D721Med (cell line): Measurements from ENCODE around the gene PLAU.
A peak's percentile ranks its signal among the peaks of the same experiment; 100 is the strongest.
"Not testable (repeated sequence)": the region's sequence is repeated elsewhere in the genome, so short reads cannot be mapped to it uniquely, and the experiment has no call there.

Experiments
- DNase-seq: peaks from one replicate; pipeline ENCODE4 v3.0.0; 2011; ENCODE audit warnings: low spot score; ENCODE audit not compliant: insufficient read length
- FAIRE-seq: peaks from 2 replicates; lab custom pipeline; 2011; peaks lifted over from hg19 to GRCh38; lab: Jason Lieb, UNC
- TF ChIP-seq, protein P1 (sequence below): IDR thresholded peaks from 2 replicates; pipeline ENCODE4 v1.5.1; 2012; ENCODE audit warnings: mild to moderate bottlenecking, control low read depth; ENCODE audit not compliant: insufficient read depth; ENCODE audit errors: missing control alignments

The PLAU gene

GRCh38 chr10:73962386-73962785, 51.5 kb downstream of the PLAU start:
- DNase-seq, result no peak
- FAIRE-seq, result no peak
- TF ChIP-seq, protein P1, sequence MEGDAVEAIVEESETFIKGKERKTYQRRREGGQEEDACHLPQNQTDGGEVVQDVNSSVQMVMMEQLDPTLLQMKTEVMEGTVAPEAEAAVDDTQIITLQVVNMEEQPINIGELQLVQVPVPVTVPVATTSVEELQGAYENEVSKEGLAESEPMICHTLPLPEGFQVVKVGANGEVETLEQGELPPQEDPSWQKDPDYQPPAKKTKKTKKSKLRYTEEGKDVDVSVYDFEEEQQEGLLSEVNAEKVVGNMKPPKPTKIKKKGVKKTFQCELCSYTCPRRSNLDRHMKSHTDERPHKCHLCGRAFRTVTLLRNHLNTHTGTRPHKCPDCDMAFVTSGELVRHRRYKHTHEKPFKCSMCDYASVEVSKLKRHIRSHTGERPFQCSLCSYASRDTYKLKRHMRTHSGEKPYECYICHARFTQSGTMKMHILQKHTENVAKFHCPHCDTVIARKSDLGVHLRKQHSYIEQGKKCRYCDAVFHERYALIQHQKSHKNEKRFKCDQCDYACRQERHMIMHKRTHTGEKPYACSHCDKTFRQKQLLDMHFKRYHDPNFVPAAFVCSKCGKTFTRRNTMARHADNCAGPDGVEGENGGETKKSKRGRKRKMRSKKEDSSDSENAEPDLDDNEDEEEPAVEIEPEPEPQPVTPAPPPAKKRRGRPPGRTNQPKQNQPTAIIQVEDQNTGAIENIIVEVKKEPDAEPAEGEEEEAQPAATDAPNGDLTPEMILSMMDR, result no peak

DNA sequence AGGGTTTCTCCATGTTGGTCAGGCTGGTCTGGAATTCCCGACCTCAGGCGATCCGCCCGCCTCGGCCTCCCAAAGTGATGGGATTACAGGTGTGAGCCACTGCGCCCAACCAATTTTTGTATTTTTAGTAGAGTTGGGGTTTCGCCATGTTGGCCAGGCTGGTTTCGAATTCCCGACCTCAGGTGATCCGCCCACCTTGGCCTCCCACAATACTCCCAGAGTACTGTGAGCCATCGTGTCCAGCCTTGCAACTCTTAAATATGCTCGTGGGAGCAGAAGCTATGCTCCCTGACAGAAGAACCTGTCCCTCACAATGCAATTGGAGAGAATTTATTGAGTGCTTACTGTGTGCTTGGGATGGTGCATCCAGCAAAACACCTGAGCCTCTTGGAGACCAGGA, 52.6 kb downstream of the PLAU start:
- FAIRE-seq, DNase-seq: not testable (repeated sequence)

GRCh38 chr10:73964743-73965142, 53.8 kb downstream of the PLAU start:
- FAIRE-seq, result no peak
- DNase-seq, result no peak
- TF ChIP-seq, protein P1, result no peak

GRCh38 chr10:73965267-73965889, 54.4 kb downstream of the PLAU start:
- not testable (repeated sequence) for DNase-seq, FAIRE-seq

DNA sequence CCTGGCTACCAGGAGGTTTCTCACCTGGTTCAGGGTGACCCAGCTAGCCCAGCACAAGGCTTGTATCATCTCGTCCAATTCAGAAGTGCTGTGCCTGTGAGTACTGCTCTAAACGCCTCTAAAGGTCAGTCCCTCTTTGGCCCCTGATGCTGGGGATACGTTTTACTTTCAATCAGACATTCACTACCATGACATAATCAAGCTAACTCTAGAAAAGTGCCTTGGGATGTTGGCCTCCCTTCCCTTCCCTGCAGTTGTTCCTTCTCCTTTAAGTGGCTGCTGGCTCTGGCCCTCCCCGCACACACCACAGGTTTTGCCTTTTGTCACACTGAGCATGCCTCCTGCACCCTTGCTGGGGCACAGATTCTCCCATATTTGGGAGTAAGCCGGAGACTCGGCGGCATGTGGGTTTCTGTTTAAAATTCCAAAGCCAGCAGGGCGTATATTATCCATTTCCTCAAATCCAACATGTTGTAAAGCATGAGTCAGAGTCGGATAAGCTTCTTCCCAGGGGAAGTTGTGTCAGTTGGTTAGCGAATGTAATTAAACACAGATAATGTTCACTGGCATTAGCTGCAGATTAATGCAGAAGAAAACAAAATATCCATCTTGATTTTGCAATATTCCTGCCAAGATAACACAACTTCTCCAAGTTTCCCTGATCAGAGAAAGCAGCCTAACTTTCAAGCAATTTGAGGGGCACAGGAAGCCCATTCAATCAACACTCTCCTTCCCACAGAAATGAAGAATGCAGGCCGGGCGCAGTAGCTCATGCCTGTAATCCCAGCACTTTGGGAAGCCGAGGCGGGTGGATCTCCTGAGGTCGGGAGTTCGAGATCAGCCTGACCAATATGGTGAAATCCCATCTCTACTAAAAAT, 55.2 kb downstream of the PLAU start:
- FAIRE-seq (no peak), DNase-seq (peak; percentile 48)
- TF ChIP-seq, protein P1, result no peak

DNA sequence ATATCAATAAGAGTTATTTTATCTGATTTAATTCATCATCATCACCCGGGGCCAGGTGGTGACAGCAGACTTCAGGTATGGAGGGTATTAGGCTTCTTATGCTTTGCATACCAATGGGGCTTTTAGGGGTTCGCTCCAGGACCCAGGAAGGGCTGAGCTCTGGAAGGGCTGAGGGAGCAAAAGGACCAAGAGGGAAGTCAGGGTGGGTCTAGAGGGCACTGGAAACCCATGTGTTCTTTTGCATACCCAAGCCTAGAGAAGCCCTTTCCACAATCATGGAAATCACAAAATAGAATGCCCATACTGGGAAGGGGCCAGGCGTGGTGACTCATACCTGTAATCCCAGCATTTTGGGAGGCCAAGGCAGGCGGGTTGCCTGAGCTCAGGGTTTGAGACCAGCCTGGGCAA, 56.1 kb downstream of the PLAU start:
- FAIRE-seq (no peak), DNase-seq (no peak)
- TF ChIP-seq, protein P1, result no peak
